HCT116 (cell line): ENCODE data around the gene KBTBD13. TPM values are rescaled to one million over a fixed set of nuclear protein-coding genes. Genes with fewer than 3 reads are reported as not detected.

ENCODE experiments used
- ATAC-seq: fragments of 200-7000 bp; cut with Tn5 transposase; 2 replicates; pipeline ENCODE4 v1.9.1; 2020; ENCODE audit warnings: mild to moderate bottlenecking, moderate library complexity
- BruUV-seq: library from RNA; stranded (reverse); fragments of 400-500 nt; replicated peaks from 2 replicates; lab custom pipeline; 2021; lab: Mats Ljungman, UMichigan
- CTCF ChIA-PET: fragments of 300-600 bp; sonication (Branson Sonifier 250); formaldehyde crosslinking; loops from one replicate; lab custom pipeline; 2021; ENCODE audit warnings: antibody characterized with exemption; lab: Charles Lee
- POLR2A ChIA-PET: fragments of 300-600, 350-600 bp; sonication (Branson Sonifier 250); formaldehyde crosslinking; loops from one replicate; lab custom pipeline; 2021; ENCODE audit warnings: antibody characterized with exemption; lab: Charles Lee
- RAD21 ChIA-PET, 2 experiments: fragments of 300-600 bp; sonication (Branson Sonifier 250); formaldehyde crosslinking; loops; one replicate each; lab custom pipeline; 2023; ENCODE audit warnings: low total read pairs in 2 of 2; ENCODE audit not compliant: uncharacterized antibody in 2 of 2, unreplicated experiment in 2 of 2, low non-redundant PET in 1 of 2; lab: Charles Lee
- DNase-seq: peaks from one replicate; pipeline ENCODE4 v3.0.0-alpha.2; 2010; ENCODE audit warnings: low read depth, low spot score
- H2AFZ ChIP-seq: fragments of 200-600 bp; shearing (Covaris generic), sonication (generic); 2 replicates; pipeline ENCODE4 v1.6.1; 2017; ENCODE audit warnings: low read depth, mixed run types, mixed read lengths, antibody characterized with exemption, low read length; ENCODE audit not compliant: poor library complexity, severe bottlenecking
- H3K27ac ChIP-seq: 2 replicates; pipeline ENCODE4 v1.5.1; 2012; ENCODE audit warnings: low read depth, low read length
- H3K27me3 ChIP-seq: fragments of 200-600 bp; sonication (generic); 2 replicates; pipeline ENCODE4 v1.6.1; 2016; ENCODE audit warnings: mixed run types, low read length, mixed read lengths; ENCODE audit not compliant: insufficient read depth
- H3K36me3 ChIP-seq, 2 experiments: fragments of 200-500 bp in 1 of 2; fragments of 200-600 bp in 1 of 2; sonication (Bioruptor generic) in 1 of 2; sonication (generic) in 1 of 2; 2 replicates each; pipeline versions ENCODE4 v1.5.1 to v1.6.1; 2014 to 2016; ENCODE audit warnings: low read length in 2 of 2, inconsistent platforms in 1 of 2, mixed read lengths in 1 of 2, mixed run types in 1 of 2; ENCODE audit not compliant: insufficient read depth in 2 of 2, control insufficient read depth in 1 of 2
- H3K4me1 ChIP-seq, 2 experiments: fragments of 200-600 bp in 1 of 2; sonication (generic) in 1 of 2; 2 replicates each; pipeline versions ENCODE4 v1.5.1 to v1.6.1; 2012 to 2017; ENCODE audit warnings: low read length in 2 of 2, inconsistent platforms in 1 of 2, mild to moderate bottlenecking in 1 of 2, mixed read lengths in 1 of 2, mixed run types in 1 of 2, moderate library complexity in 1 of 2; ENCODE audit not compliant: insufficient read depth in 2 of 2, control insufficient read depth in 1 of 2
- H3K4me2 ChIP-seq: fragments of 200-600 bp; sonication (generic); 2 replicates; pipeline ENCODE4 v1.6.1; 2017; ENCODE audit warnings: mixed run types, low read length, mixed read lengths
- H3K4me3 ChIP-seq, 2 experiments: fragments of 200-600 bp in 1 of 2; sonication (generic) in 1 of 2; replicated peaks in 1 of 2; 2 replicates each; pipeline ENCODE4 v1.5.1; 2011 to 2016; ENCODE audit warnings: low read length in 2 of 2, control low read depth in 1 of 2, low read depth in 1 of 2, mild to moderate bottlenecking in 1 of 2, mixed read lengths in 1 of 2, mixed run types in 1 of 2
- H3K79me2 ChIP-seq: fragments of 200-600 bp; sonication (generic); 2 replicates; pipeline ENCODE4 v1.6.1; 2017; ENCODE audit warnings: mild to moderate bottlenecking, mixed run types, low read length, moderate library complexity, mixed read lengths; ENCODE audit not compliant: insufficient read depth
- H3K9ac ChIP-seq: fragments of 200-600 bp; sonication (generic); 2 replicates; pipeline ENCODE4 v1.6.1; 2016; ENCODE audit warnings: low read length, mixed read lengths
- H3K9me2 ChIP-seq: fragments of 200-600 bp; sonication (generic), shearing (Covaris generic); 2 replicates; pipeline ENCODE4 v1.6.1; 2017; ENCODE audit warnings: mixed run types, mild to moderate bottlenecking, moderate library complexity; ENCODE audit not compliant: insufficient read depth
- H3K9me3 ChIP-seq, 2 experiments: fragments of 200-500 bp in 1 of 2; fragments of 200-600 bp in 1 of 2; sonication (Bioruptor generic) in 1 of 2; sonication (generic) in 1 of 2; 2 replicates each; pipeline ENCODE4 v1.6.1; 2014 to 2017; ENCODE audit warnings: low read length in 2 of 2, mixed read lengths in 2 of 2, inconsistent platforms in 1 of 2, low read depth in 1 of 2, mild to moderate bottlenecking in 1 of 2, mixed run types in 1 of 2, moderate library complexity in 1 of 2; ENCODE audit not compliant: control insufficient read depth in 1 of 2, insufficient read depth in 1 of 2
- H4K20me1 ChIP-seq: fragments of 200-600 bp; sonication (generic), shearing (Covaris generic); 2 replicates; pipeline ENCODE4 v1.6.1; 2017; ENCODE audit warnings: mixed run types, mild to moderate bottlenecking, moderate library complexity; ENCODE audit not compliant: insufficient read depth
- CBX3 ChIP-seq: IDR thresholded peaks from 2 replicates; pipeline ENCODE4 v1.6.1; 2012; ENCODE audit warnings: low read depth
- CEBPB ChIP-seq: IDR thresholded peaks from 2 replicates; pipeline ENCODE4 v1.6.1; 2012; ENCODE audit warnings: low read depth
- ELF1 ChIP-seq: IDR thresholded peaks from 2 replicates; pipeline ENCODE4 v1.6.1; 2012; ENCODE audit warnings: low read depth, borderline replicate concordance
- EZH2phosphoT487 ChIP-seq: fragments of 200-600 bp; IDR thresholded peaks from 2 replicates; pipeline ENCODE4 v1.6.1; 2018; ENCODE audit warnings: antibody characterized with exemption, borderline replicate concordance
- MAX ChIP-seq: IDR thresholded peaks from 2 replicates; pipeline ENCODE4 v1.6.1; 2012
- POLR2A ChIP-seq: IDR thresholded peaks from 2 replicates; pipeline ENCODE4 v1.7.0; 2011; ENCODE audit warnings: borderline replicate concordance; ENCODE audit not compliant: insufficient read depth, insufficient read length; ENCODE audit errors: extremely low read depth
- POLR2AphosphoS5 ChIP-seq: IDR thresholded peaks from 2 replicates; pipeline ENCODE4 v1.6.1; 2011; ENCODE audit warnings: mild to moderate bottlenecking, low read depth, low read length, moderate library complexity
- RAD21 ChIP-seq: IDR thresholded peaks from 2 replicates; pipeline ENCODE4 v1.6.1; 2012; ENCODE audit warnings: low read depth, mild to moderate bottlenecking
- SIN3A ChIP-seq: IDR thresholded peaks from 2 replicates; pipeline ENCODE4 v1.6.1; 2012; ENCODE audit warnings: low read depth
- SP1 ChIP-seq: IDR thresholded peaks from 2 replicates; pipeline ENCODE4 v1.6.1; 2012; ENCODE audit warnings: low read depth
- SRF ChIP-seq: IDR thresholded peaks from 2 replicates; pipeline ENCODE4 v1.6.1; 2012; ENCODE audit warnings: low read depth
- YY1 ChIP-seq: IDR thresholded peaks from 2 replicates; pipeline ENCODE4 v1.6.1; 2011; ENCODE audit warnings: low read length, low read depth, moderate library complexity, mild to moderate bottlenecking; ENCODE audit not compliant: insufficient replicate concordance; ENCODE audit errors: extremely low read depth
- ZFX ChIP-seq: fragments of 450-650 bp; IDR thresholded peaks from 2 replicates; pipeline ENCODE4 v1.6.1; 2017
- intact Hi-C: fragments of 100-400 bp; cut with micrococcal nuclease; formaldehyde crosslinking; loops from 2 replicates; pipeline ENCODE4 v1.10.0; 2022
- total RNA-seq: library from RNA; stranded (reverse); gene quantifications from one replicate; pipeline ENCODE4 v1.2.1, GENCODE V29; 2021; ENCODE audit not compliant: unreplicated experiment
- TF ChIP-seq, protein P1 (sequence below): IDR thresholded peaks from 2 replicates; pipeline ENCODE4 v1.6.1; 2012
- TF ChIP-seq, protein P2 (sequence below): IDR thresholded peaks from 2 replicates; pipeline ENCODE4 v1.6.1; 2012; ENCODE audit warnings: low read depth

The KBTBD13 gene
- total RNA-seq, 1 experiment from 2014 or later = not detected

- BruUV-seq = no TSS peak
- intact Hi-C loops = no loop called here
- H3K4me3 ChIP-seq = no peak overlapping the region
- RAD21 ChIA-PET = interaction anchor here in 1 of 2 experiments (0.6 kb wide), 1 partner anchor 333 kb away, joined by 3 read pairs; no protein-coding TSS in a partner anchor
- no peak for TF ChIP-seq EZH2phosphoT487
- TF ChIP-seq SIN3A = no peak
- no peak for TF ChIP-seq POLR2AphosphoS5
- no peak for TF ChIP-seq SP1
- TF ChIP-seq POLR2A = no peak
- TF ChIP-seq CEBPB = no peak
- no peak for TF ChIP-seq ELF1
- no peak for TF ChIP-seq YY1
- TF ChIP-seq, protein P1, sequence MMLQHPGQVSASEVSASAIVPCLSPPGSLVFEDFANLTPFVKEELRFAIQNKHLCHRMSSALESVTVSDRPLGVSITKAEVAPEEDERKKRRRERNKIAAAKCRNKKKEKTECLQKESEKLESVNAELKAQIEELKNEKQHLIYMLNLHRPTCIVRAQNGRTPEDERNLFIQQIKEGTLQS = no peak
- TF ChIP-seq MAX = no peak
- no peak for TF ChIP-seq RAD21
- TF ChIP-seq CBX3 = no peak
- no peak for TF ChIP-seq ZFX
- TF ChIP-seq, protein P2, sequence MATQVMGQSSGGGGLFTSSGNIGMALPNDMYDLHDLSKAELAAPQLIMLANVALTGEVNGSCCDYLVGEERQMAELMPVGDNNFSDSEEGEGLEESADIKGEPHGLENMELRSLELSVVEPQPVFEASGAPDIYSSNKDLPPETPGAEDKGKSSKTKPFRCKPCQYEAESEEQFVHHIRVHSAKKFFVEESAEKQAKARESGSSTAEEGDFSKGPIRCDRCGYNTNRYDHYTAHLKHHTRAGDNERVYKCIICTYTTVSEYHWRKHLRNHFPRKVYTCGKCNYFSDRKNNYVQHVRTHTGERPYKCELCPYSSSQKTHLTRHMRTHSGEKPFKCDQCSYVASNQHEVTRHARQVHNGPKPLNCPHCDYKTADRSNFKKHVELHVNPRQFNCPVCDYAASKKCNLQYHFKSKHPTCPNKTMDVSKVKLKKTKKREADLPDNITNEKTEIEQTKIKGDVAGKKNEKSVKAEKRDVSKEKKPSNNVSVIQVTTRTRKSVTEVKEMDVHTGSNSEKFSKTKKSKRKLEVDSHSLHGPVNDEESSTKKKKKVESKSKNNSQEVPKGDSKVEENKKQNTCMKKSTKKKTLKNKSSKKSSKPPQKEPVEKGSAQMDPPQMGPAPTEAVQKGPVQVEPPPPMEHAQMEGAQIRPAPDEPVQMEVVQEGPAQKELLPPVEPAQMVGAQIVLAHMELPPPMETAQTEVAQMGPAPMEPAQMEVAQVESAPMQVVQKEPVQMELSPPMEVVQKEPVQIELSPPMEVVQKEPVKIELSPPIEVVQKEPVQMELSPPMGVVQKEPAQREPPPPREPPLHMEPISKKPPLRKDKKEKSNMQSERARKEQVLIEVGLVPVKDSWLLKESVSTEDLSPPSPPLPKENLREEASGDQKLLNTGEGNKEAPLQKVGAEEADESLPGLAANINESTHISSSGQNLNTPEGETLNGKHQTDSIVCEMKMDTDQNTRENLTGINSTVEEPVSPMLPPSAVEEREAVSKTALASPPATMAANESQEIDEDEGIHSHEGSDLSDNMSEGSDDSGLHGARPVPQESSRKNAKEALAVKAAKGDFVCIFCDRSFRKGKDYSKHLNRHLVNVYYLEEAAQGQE = no peak
- no peak for TF ChIP-seq SRF
- TF ChIP-seq, all 23 proteins: peak for 0
- POLR2A ChIA-PET = no interaction called here
- Histone ChIP-seq H3K27me3 (no peaks in the 10 kb centered on the region), H4K20me1 (no peaks in the 10 kb centered on the region), H3K27ac (no peak overlapping the region), H3K9ac (no peak overlapping the region), H3K79me2 (no peaks in the 10 kb centered on the region), H3K9me2 (no peaks in the 10 kb centered on the region), H3K4me2 (no peak overlapping the region), H3K9me3 (no peaks in the 10 kb centered on the region), H2AFZ (no peak overlapping the region), H3K4me1 (no peaks in the 10 kb centered on the region), H3K36me3 (peaks cover 6 to 9% of the 10 kb centered on the region in 2 experiments)
- DNase-seq (no peak), ATAC-seq (no peak)
- CTCF ChIA-PET = interaction anchor here (0.6 to 3.7 kb wide), 3 partner anchors 19 to 47 kb away, joined by 3 to 52 read pairs (median 3); no protein-coding TSS in a partner anchor
Observed at GRCh38 chr15:65102912-65103311, 26.4 kb downstream of the KBTBD13 start.
